Activated CD8-positive, alpha-beta memory T cell treated with anti-CD3 and anti-CD28 coated beads, Interleukin-2, amount 50 U/mL, for 1 hour (primary cell): ENCODE data around the gene FXYD7.

ENCODE experiments used
- DNase-seq: peaks from one replicate; pipeline ENCODE4 v3.0.0-alpha.2; 2020; ENCODE audit errors: extremely low read depth

FXYD7 gene

GRCh38 chr19:35110974-35111373 lies 32.1 kb upstream of the FXYD7 start:
- DNase-seq: no peak

- no peak for DNase-seq
These were observed 29.9 kb upstream of the FXYD7 start for GRCh38 chr19:35112995-35113688.

- DNase-seq: no peak
These were observed 28.5 kb upstream of the FXYD7 start for GRCh38 chr19:35114353-35115176.

- DNase-seq: no peak
These were observed 27.7 kb upstream of the FXYD7 start, which contains the start of gene FXYD3 for GRCh38 chr19:35115177-35115951. Gene FXYD3 (plus strand): TSS chr19:35115823. CDS start chr19:35119377, 3,554 bp downstream.

GRCh38 chr19:35116072-35116801 lies 26.8 kb upstream of the FXYD7 start:
- DNase-seq: no peak

GRCh38 chr19:35117116-35117515 lies 25.9 kb upstream of the FXYD7 start:
- no peak for DNase-seq

- no peak for DNase-seq
These were observed 25.3 kb upstream of the FXYD7 start for GRCh38 chr19:35117799-35118198.

- no peak for DNase-seq
These were observed 24.6 kb upstream of the FXYD7 start for GRCh38 chr19:35118268-35119020.

- no peak for DNase-seq
These were observed 24.0 kb upstream of the FXYD7 start for GRCh38 chr19:35119091-35119490.

- no peak for DNase-seq
These were observed 23.4 kb upstream of the FXYD7 start for GRCh38 chr19:35119578-35120155.

GRCh38 chr19:35120492-35120891 lies 22.6 kb upstream of the FXYD7 start:
- DNase-seq: no peak

GRCh38 chr19:35120898-35121297 lies 22.2 kb upstream of the FXYD7 start:
- DNase-seq: no peak

GRCh38 chr19:35122687-35123551 lies 20.1 kb upstream of the FXYD7 start:
- DNase-seq: no peak

- no peak for DNase-seq
These were observed 19.5 kb upstream of the FXYD7 start for GRCh38 chr19:35123573-35123972.

GRCh38 chr19:35124098-35125060 lies 18.7 kb upstream of the FXYD7 start:
- DNase-seq: peak; percentile 59

- no peak for DNase-seq
These were observed 17.8 kb upstream of the FXYD7 start for GRCh38 chr19:35125270-35125717.

GRCh38 chr19:35125749-35126623 lies 17.1 kb upstream of the FXYD7 start:
- DNase-seq: no peak
